Measurements from ENCODE around the gene PTTG1IP.

Gene PTTG1IP

GRCh38 chr21:44907225-44907965 is 33.9 kb upstream of the PTTG1IP start:
- peak overlapping the region; percentile 99 for H3K27ac ChIP-seq
- TF ChIP-seq CTCF (IDR thresholded peaks at IDR 0.05) = no peak
- H3K27me3 ChIP-seq = no peaks in the 10 kb centered on the region
- peak overlapping the region; percentile 39 to 58 for H3K4me3 ChIP-seq (ENCODE audit: low read depth in 1 of 2, low read length in 1 of 2)
- no peaks in the 10 kb centered on the region for H3K9me3 ChIP-seq
- peaks cover 99% of the 10 kb centered on the region in 2 experiments for H3K4me1 ChIP-seq (ENCODE audit: control insufficient read depth in 1 of 2, insufficient read depth in 1 of 2, low read depth in 1 of 2, low read length in 1 of 2)
- H3K36me3 ChIP-seq = peaks cover 81% of the 10 kb centered on the region

GRCh38 chr21:44905728-44906090 is 32.2 kb upstream of the PTTG1IP start:
- peaks cover 92% of the 10 kb centered on the region for H3K36me3 ChIP-seq
- H3K27me3 ChIP-seq = no peaks in the 10 kb centered on the region
- H3K27ac ChIP-seq = peak overlapping the region; percentile 99
- H3K4me3 ChIP-seq (ENCODE audit: low read depth in 1 of 2, low read length in 1 of 2) = no peak overlapping the region
- no peaks in the 10 kb centered on the region for H3K9me3 ChIP-seq
- H3K4me1 ChIP-seq (ENCODE audit: control insufficient read depth in 1 of 2, insufficient read depth in 1 of 2, low read depth in 1 of 2, low read length in 1 of 2) = peaks cover 84 to 85% of the 10 kb centered on the region in 2 experiments
- TF ChIP-seq CTCF (IDR thresholded peaks at IDR 0.05) = no peak

GRCh38 chr21:44905016-44905727 is 31.7 kb upstream of the PTTG1IP start:
- Histone ChIP-seq H3K4me3 (ENCODE audit: low read depth in 1 of 2, low read length in 1 of 2) (no peak overlapping the region), H3K4me1 (ENCODE audit: control insufficient read depth in 1 of 2, insufficient read depth in 1 of 2, low read depth in 1 of 2, low read length in 1 of 2) (peaks cover 79 to 80% of the 10 kb centered on the region in 2 experiments), H3K27me3 (no peaks in the 10 kb centered on the region), H3K9me3 (no peaks in the 10 kb centered on the region), H3K27ac (peak overlapping the region; percentile 99), H3K36me3 (peaks cover 92% of the 10 kb centered on the region)
- no peak for TF ChIP-seq CTCF (IDR thresholded peaks at IDR 0.05)

- H3K4me1 ChIP-seq (ENCODE audit: control insufficient read depth in 1 of 2, insufficient read depth in 1 of 2, low read depth in 1 of 2, low read length in 1 of 2) = peaks cover 71% of the 10 kb centered on the region in 2 experiments
- H3K9me3 ChIP-seq = no peaks in the 10 kb centered on the region
- H3K36me3 ChIP-seq = peaks cover 92% of the 10 kb centered on the region
- peak overlapping the region; percentile 99 for H3K27ac ChIP-seq
- no peak overlapping the region for H3K4me3 ChIP-seq (ENCODE audit: low read depth in 1 of 2, low read length in 1 of 2)
- H3K27me3 ChIP-seq = no peaks in the 10 kb centered on the region
- TF ChIP-seq CTCF (IDR thresholded peaks at IDR 0.05) = no peak
Observed at GRCh38 chr21:44904141-44904923, 30.8 kb upstream of the PTTG1IP start.

- Histone ChIP-seq H3K27ac (peak overlapping the region; percentile 99), H3K27me3 (no peaks in the 10 kb centered on the region), H3K36me3 (peaks cover 92% of the 10 kb centered on the region), H3K9me3 (no peaks in the 10 kb centered on the region), H3K4me3 (ENCODE audit: low read depth in 1 of 2, low read length in 1 of 2) (no peak overlapping the region), H3K4me1 (ENCODE audit: control insufficient read depth in 1 of 2, insufficient read depth in 1 of 2, low read depth in 1 of 2, low read length in 1 of 2) (peaks cover 64 to 65% of the 10 kb centered on the region in 2 experiments)
- no peak for TF ChIP-seq CTCF (IDR thresholded peaks at IDR 0.05)
Observed at GRCh38 chr21:44903689-44904088, 30.2 kb upstream of the PTTG1IP start.

Measured in neutrophil (primary cell).